ENCODE data around the gene EPB41L2.

EPB41L2 gene

DNA sequence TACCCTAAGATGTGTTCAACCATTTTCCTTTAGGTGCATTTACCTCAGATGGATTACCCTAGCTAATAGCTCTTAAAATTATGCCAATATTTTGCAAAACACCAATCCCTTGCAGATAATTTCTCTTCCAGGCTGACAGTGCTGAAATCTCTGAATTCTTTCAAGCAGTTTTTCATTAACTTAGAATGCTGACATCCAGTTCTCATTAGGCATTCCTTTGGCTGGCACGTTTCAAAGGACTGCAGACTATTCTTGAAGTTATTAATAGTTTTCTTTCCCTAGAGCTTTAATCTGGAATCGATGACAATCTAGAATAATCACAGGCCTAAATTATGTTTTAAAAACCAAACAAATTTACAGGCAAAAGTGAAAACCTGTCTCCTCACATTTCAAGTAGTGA is 167.5 kb downstream of the EPB41L2 start:
- in situ Hi-C loops (cut with HindIII; ENCODE audit: low pct_ligation_motif_present, low sequenced_read_pairs), result no loop called here
- Histone ChIP-seq H3K27me3 (replicated peaks) (no peaks in the 10 kb centered on the region), H3K36me3 (replicated peaks) (no peaks in the 10 kb centered on the region), H3K4me3 (ENCODE audit: low read depth, low read length) (no peak overlapping the region), H3K27ac (no peak overlapping the region)
- TF ChIP-seq, protein P1, sequence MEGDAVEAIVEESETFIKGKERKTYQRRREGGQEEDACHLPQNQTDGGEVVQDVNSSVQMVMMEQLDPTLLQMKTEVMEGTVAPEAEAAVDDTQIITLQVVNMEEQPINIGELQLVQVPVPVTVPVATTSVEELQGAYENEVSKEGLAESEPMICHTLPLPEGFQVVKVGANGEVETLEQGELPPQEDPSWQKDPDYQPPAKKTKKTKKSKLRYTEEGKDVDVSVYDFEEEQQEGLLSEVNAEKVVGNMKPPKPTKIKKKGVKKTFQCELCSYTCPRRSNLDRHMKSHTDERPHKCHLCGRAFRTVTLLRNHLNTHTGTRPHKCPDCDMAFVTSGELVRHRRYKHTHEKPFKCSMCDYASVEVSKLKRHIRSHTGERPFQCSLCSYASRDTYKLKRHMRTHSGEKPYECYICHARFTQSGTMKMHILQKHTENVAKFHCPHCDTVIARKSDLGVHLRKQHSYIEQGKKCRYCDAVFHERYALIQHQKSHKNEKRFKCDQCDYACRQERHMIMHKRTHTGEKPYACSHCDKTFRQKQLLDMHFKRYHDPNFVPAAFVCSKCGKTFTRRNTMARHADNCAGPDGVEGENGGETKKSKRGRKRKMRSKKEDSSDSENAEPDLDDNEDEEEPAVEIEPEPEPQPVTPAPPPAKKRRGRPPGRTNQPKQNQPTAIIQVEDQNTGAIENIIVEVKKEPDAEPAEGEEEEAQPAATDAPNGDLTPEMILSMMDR (IDR thresholded peaks at IDR 0.05; ENCODE audit: low read depth, low read length, missing control alignments), result no peak
- no peak for DNase-seq

DNA sequence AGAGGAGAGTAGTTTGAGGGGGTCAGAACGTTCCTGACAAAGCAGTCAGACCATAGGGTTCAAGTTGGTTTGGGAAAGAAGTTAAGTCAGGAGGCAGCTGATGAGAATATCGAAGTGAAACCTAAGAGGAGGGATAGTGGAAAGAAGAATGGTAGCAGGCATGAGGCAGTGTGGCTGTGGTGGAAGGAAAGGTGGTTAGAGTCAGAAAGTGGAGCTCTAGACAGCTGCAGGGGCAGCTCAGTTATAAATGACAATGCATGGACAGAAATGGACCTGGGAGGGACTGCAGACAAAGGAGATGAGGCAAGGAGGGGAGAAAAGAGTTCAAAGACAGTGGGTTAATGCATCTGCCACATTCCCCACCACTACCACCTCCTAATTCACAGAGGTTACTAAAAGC is 169.3 kb downstream of the EPB41L2 start:
- DNase-seq, result no peak
- H3K36me3 ChIP-seq (replicated peaks), result no peaks in the 10 kb centered on the region
- H3K27me3 ChIP-seq (replicated peaks), result no peaks in the 10 kb centered on the region
- H3K4me3 ChIP-seq (ENCODE audit: low read depth, low read length), result no peak overlapping the region
- in situ Hi-C loops (cut with HindIII; ENCODE audit: low pct_ligation_motif_present, low sequenced_read_pairs), result no loop called here
- no peak overlapping the region for H3K27ac ChIP-seq
- TF ChIP-seq, protein P1 (IDR thresholded peaks at IDR 0.05; ENCODE audit: low read depth, low read length, missing control alignments), result no peak

DNA sequence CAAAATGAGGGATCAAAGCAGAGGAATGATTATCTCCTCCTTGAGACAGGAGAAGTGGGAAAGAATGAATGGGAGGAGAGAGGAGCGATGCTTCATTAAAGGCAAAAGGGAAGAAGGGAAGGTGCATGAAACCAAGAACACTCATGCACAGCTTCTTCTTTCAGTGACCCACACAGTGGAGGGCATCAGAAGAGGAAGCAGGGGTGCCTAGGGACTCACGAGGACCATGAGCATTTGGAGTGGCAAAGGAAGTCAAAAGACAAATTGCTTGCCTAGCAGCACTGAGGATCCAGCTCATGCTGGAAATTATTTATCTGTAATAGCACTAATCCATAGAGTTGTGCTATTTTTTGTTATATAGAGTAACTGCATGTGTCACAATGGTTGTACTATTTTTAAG is 169.8 kb downstream of the EPB41L2 start:
- in situ Hi-C loops (cut with HindIII; ENCODE audit: low pct_ligation_motif_present, low sequenced_read_pairs), result no loop called here
- Histone ChIP-seq H3K27me3 (replicated peaks) (no peaks in the 10 kb centered on the region), H3K27ac (no peak overlapping the region), H3K36me3 (replicated peaks) (no peaks in the 10 kb centered on the region), H3K4me3 (ENCODE audit: low read depth, low read length) (no peak overlapping the region)
- no peak for DNase-seq
- TF ChIP-seq, protein P1 (IDR thresholded peaks at IDR 0.05; ENCODE audit: low read depth, low read length, missing control alignments), result no peak

DNA sequence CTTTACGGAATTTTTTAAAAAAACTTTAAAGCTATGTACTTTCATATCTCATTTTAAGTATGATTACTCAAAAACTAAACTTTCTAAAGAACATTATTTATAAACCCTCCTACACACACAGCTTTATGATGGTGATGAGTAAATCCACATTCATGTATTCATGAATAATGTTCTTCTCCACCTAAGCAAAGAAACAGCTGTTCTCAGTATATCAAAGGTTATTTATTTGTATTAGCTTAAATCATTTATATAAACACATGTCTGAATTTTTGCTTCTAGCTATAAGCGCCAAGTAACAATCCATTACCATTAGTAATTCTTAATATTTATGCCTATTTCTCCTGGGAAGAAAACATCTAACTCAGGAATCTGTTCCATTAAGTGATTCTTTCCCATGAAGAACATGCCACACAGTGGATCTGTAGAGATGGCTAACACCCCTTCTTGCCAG is 172.5 kb downstream of the EPB41L2 start:
- TF ChIP-seq, protein P1 (IDR thresholded peaks at IDR 0.05; ENCODE audit: low read depth, low read length, missing control alignments), result no peak
- in situ Hi-C loops (cut with HindIII; ENCODE audit: low pct_ligation_motif_present, low sequenced_read_pairs), result no loop called here
- no peaks in the 10 kb centered on the region for H3K27me3 ChIP-seq (replicated peaks)
- H3K36me3 ChIP-seq (replicated peaks), result no peaks in the 10 kb centered on the region
- H3K27ac ChIP-seq, result no peak overlapping the region
- no peak overlapping the region for H3K4me3 ChIP-seq (ENCODE audit: low read depth, low read length)
- DNase-seq, result no peak

DNA sequence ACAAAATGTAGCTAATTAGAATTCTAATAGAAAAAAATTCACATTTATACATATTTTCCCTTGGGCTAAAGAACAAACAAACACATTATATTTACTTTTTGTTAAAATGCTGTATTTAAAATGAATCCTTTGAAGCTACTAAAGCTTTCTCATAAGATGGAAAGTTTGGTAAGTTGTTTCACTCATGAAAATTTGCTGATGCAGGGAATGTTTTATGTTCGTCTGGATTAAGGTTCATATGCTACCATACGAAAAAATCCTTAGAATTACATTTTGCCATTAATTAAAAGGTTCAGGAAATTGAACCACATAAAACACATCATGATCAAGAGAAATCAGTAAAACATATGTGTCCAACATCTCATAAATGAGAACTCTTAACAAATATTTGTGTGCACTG is 173.6 kb downstream of the EPB41L2 start:
- Histone ChIP-seq H3K27ac (no peak overlapping the region), H3K36me3 (replicated peaks) (peaks cover 3% of the 10 kb centered on the region), H3K27me3 (replicated peaks) (no peaks in the 10 kb centered on the region), H3K4me3 (ENCODE audit: low read depth, low read length) (no peak overlapping the region)
- DNase-seq, result no peak
- TF ChIP-seq, protein P1 (IDR thresholded peaks at IDR 0.05; ENCODE audit: low read depth, low read length, missing control alignments), result no peak
- in situ Hi-C loops (cut with HindIII; ENCODE audit: low pct_ligation_motif_present, low sequenced_read_pairs), result no loop called here

DNA sequence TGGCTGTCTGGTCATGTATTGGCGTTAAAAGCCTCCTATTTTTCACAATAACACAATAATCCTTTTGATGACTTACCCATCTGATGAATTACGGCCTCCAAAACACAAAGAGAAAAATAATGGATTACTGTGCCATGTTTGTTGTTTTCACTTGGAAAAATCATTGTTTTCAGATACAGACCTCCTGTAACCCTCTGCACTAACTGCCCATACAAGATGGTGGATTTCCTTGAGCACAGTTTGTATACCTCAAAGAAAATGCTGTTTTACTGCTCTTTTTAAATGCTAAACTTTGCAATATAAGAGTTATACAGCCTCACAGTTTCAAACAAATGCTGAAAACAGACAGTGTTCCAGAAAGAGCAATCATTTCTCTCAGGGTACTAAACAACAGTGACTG is 174.8 kb downstream of the EPB41L2 start:
- no peak overlapping the region for H3K4me3 ChIP-seq (ENCODE audit: low read depth, low read length)
- in situ Hi-C loops (cut with HindIII; ENCODE audit: low pct_ligation_motif_present, low sequenced_read_pairs), result no loop called here
- peaks cover 8% of the 10 kb centered on the region for H3K36me3 ChIP-seq (replicated peaks)
- no peaks in the 10 kb centered on the region for H3K27me3 ChIP-seq (replicated peaks)
- TF ChIP-seq, protein P1 (IDR thresholded peaks at IDR 0.05; ENCODE audit: low read depth, low read length, missing control alignments), result no peak
- no peak for DNase-seq
- no peak overlapping the region for H3K27ac ChIP-seq

Measured in brain microvascular endothelial cell (primary cell).